ENCODE data around the gene PRH2. TPM values are rescaled to one million over a fixed set of nuclear protein-coding genes. Genes with fewer than 3 reads are reported as not detected.

Gene PRH2
- total RNA-seq (not detected), polyA plus RNA-seq (under 1 TPM in 1 of 3 donors, not detected in 2; 0.45 TPM)
- long read RNA-seq, donor 1: 0 reads
- long read RNA-seq, donor 2: 0 reads
- long read RNA-seq, donor 3: 0 reads
- long read RNA-seq, donor 4: 0 reads
- long read RNA-seq, donor 5: 0 reads
- long read RNA-seq, donor 6, partial matches to known transcripts: 15 of 15 reads
- long read RNA-seq, donor 6, other reads (novel, unspliced or antisense): 0 of 15 reads
- long read RNA-seq, donor 7: 0 reads
- long read RNA-seq, donor 8: 0 reads
- long read RNA-seq, donor 9: 0 reads
- long read RNA-seq, donor 10: 0 reads

- H3K27ac ChIP-seq: no peak within 1 kb of the TSS
- DNase-seq: no peak
- intact Hi-C loops (cut with DNase I; ENCODE audit: low total_unique reads): no loop called here
- H3K27me3 ChIP-seq: no peaks in the 10 kb centered on the region
- no peaks in the 10 kb centered on the region for H3K36me3 ChIP-seq
- no peak within 1 kb of the TSS for H3K4me3 ChIP-seq
- no peaks in the 10 kb centered on the region for H3K4me1 ChIP-seq
- 92 to 98% (median 98%) methylated on average over 5 of the region's 5 CpGs for WGBS, 5 donors
- H3K9me3 ChIP-seq: no peaks in the 10 kb centered on the region
- TF ChIP-seq POLR2AphosphoS5 (IDR thresholded peaks at IDR 0.05) (no peak), POLR2A (IDR thresholded peaks at IDR 0.05) (no peak), CTCF (IDR thresholded peaks at IDR 0.05) (no peak), EP300 (IDR thresholded peaks at IDR 0.05) (no peak)
Measured at GRCh38 chr12:10928746-10929286, at the start of gene PRH2. Gene PRH2, plus strand, starts transcription at chr12:10929236. Its CDS starts 38 bp downstream, at chr12:10929274.

- DNase-seq: no peak
- intact Hi-C loops (cut with DNase I; ENCODE audit: low total_unique reads): no loop called here
- TF ChIP-seq EP300 (IDR thresholded peaks at IDR 0.05) (no peak), CTCF (IDR thresholded peaks at IDR 0.05) (no peak), POLR2A (IDR thresholded peaks at IDR 0.05) (no peak), POLR2AphosphoS5 (IDR thresholded peaks at IDR 0.05) (no peak)
- peaks cover 0 to 10% (median 2%) of the 10 kb centered on the region in 4 donors for H3K36me3 ChIP-seq
- H3K27me3 ChIP-seq: no peaks in the 10 kb centered on the region
- no peaks in the 10 kb centered on the region for H3K9me3 ChIP-seq
- no peak within 1 kb of the TSS for H3K4me3 ChIP-seq
- no peaks in the 10 kb centered on the region for H3K4me1 ChIP-seq
- WGBS, 5 donors: 93 to 97% (median 95%) methylated on average over 6 of the region's 6 CpGs
- no peak within 1 kb of the TSS for H3K27ac ChIP-seq
Measured at GRCh38 chr12:10884086-10884725, 44.8 kb upstream of the PRH2 start, which contains the start of gene PRH1. Gene PRH1, minus strand, starts transcription at chr12:10884255. Its CDS starts 38 bp downstream, at chr12:10884217.

GRCh38 chr12:10889226-10889625 is 39.8 kb upstream of the PRH2 start:
- no peak overlapping the region for H3K4me3 ChIP-seq
- TF ChIP-seq POLR2A (IDR thresholded peaks at IDR 0.05) (no peak), EP300 (IDR thresholded peaks at IDR 0.05) (no peak), POLR2AphosphoS5 (IDR thresholded peaks at IDR 0.05) (no peak), CTCF (IDR thresholded peaks at IDR 0.05) (no peak)
- no peak for DNase-seq
- no peaks in the 10 kb centered on the region for H3K36me3 ChIP-seq
- H3K4me1 ChIP-seq: peaks cover 0 to 6% (median 0%) of the 10 kb centered on the region in 4 donors
- H3K27me3 ChIP-seq: no peaks in the 10 kb centered on the region
- intact Hi-C loops (cut with DNase I; ENCODE audit: low total_unique reads): no loop called here
- no peak overlapping the region for H3K27ac ChIP-seq
- no peaks in the 10 kb centered on the region for H3K9me3 ChIP-seq

GRCh38 chr12:10891937-10892336 is 37.1 kb upstream of the PRH2 start:
- WGBS, 5 donors: 33 to 60% (median 45%) methylated on average over 2 of the region's 2 CpGs
- H3K9me3 ChIP-seq: no peaks in the 10 kb centered on the region
- peak in 1 of 2 donors; percentile 37 for DNase-seq
- intact Hi-C loops (cut with DNase I; ENCODE audit: low total_unique reads): no loop called here
- no peak overlapping the region for H3K27ac ChIP-seq
- no peaks in the 10 kb centered on the region for H3K27me3 ChIP-seq
- TF ChIP-seq CTCF (IDR thresholded peaks at IDR 0.05) (no peak), POLR2AphosphoS5 (IDR thresholded peaks at IDR 0.05) (no peak), EP300 (IDR thresholded peaks at IDR 0.05) (no peak), POLR2A (IDR thresholded peaks at IDR 0.05) (no peak)
- H3K4me1 ChIP-seq: peaks cover 0 to 6% (median 0%) of the 10 kb centered on the region in 4 donors
- no peak overlapping the region for H3K4me3 ChIP-seq
- no peaks in the 10 kb centered on the region for H3K36me3 ChIP-seq

Measured in stomach (tissue), 19 donors.